Skin of body (tissue), 2 donors: ENCODE data around the gene KHDC4. TPM values are rescaled to one million over a fixed set of nuclear protein-coding genes. Genes with fewer than 3 reads are reported as not detected.
"Not testable (repeated sequence)": the region's sequence is repeated elsewhere in the genome, so short reads cannot be mapped to it uniquely, and the experiment has no call there.

Experiments used
- DNase-seq: peaks from one replicate; lab custom pipeline; 2025; lab: John Stamatoyannopoulos, UW
- total RNA-seq: library from RNA; depleted of rRNA; stranded (reverse); fragments of >200 nt; gene quantifications from one replicate; pipeline ENCODE4 v1.2.3, GENCODE V29; 2014

KHDC4 gene
- total RNA-seq, 1 donor from 2014 or later = 44.5 TPM

- DNase-seq = no peak
These were observed 7.0 kb upstream of the KHDC4 start, which contains the start of gene RXFP4 for GRCh38 chr1:155940993-155941844. Gene RXFP4 (plus strand): TSS chr1:155941638. CDS start chr1:155941710, 72 bp downstream.

- DNase-seq = peak; percentile 58
These were observed 6.3 kb upstream of the KHDC4 start for GRCh38 chr1:155940482-155940992.

- DNase-seq = peak; percentile 78
These were observed 4.0 kb upstream of the KHDC4 start for GRCh38 chr1:155938220-155938627.

- no peak for DNase-seq
These were observed 850 bp upstream of the KHDC4 start for GRCh38 chr1:155934936-155935590.

GRCh38 chr1:155933591-155934096 lies 569 bp downstream of the KHDC4 start:
- DNase-seq = no peak

GRCh38 chr1:155932487-155932886 lies 1.7 kb downstream of the KHDC4 start:
- DNase-seq = no peak

- no peak for DNase-seq
These were observed 2.1 kb downstream of the KHDC4 start for GRCh38 chr1:155932081-155932480.

- no peak for DNase-seq
These were observed 2.7 kb downstream of the KHDC4 start for GRCh38 chr1:155931332-155932038.

GRCh38 chr1:155930725-155931124 lies 3.5 kb downstream of the KHDC4 start:
- DNase-seq = not testable (repeated sequence)

GRCh38 chr1:155929057-155929456 lies 5.2 kb downstream of the KHDC4 start:
- no peak for DNase-seq

- DNase-seq = no peak
These were observed 8.7 kb downstream of the KHDC4 start for GRCh38 chr1:155925506-155925905.

GRCh38 chr1:155920717-155921116 lies 13.5 kb downstream of the KHDC4 start:
- DNase-seq = no peak

GRCh38 chr1:155919801-155920200 lies 14.4 kb downstream of the KHDC4 start:
- DNase-seq = no peak

- DNase-seq = no peak
These were observed 15.6 kb downstream of the KHDC4 start for GRCh38 chr1:155918660-155919059.

GRCh38 chr1:155913969-155914757 lies 20.1 kb downstream of the KHDC4 start:
- DNase-seq = no peak

- no peak for DNase-seq
These were observed 22.1 kb downstream of the KHDC4 start for GRCh38 chr1:155912056-155912536.

GRCh38 chr1:155911156-155912055 lies 22.8 kb downstream of the KHDC4 start, which contains the start of gene RIT1:
Gene RIT1 (minus strand): TSS chr1:155911349. CDS start chr1:155910761, 588 bp downstream.
- DNase-seq = peak; percentile 59

GRCh38 chr1:155910621-155911121 lies 23.5 kb downstream of the KHDC4 start:
- DNase-seq = peak; percentile 9

GRCh38 chr1:155909894-155910293 lies 24.3 kb downstream of the KHDC4 start:
- no peak for DNase-seq
